ENCODE measurements around the gene SPATA31E1. TPM values are rescaled to one million over a fixed set of nuclear protein-coding genes. Genes with fewer than 3 reads are reported as not detected.
A peak's percentile ranks its signal among the peaks of the same experiment; 100 is the strongest.

SPATA31E1 gene
- total RNA-seq, 1 donor from 2014 or later = not detected

- TF ChIP-seq CTCF (IDR thresholded peaks at IDR 0.05) = no peak
- Histone ChIP-seq H3K4me1 (no peaks in the 10 kb centered on the region), H3K27ac (no peak overlapping the region), H3K27me3 (no peaks in the 10 kb centered on the region), H3K9me3 (no peaks in the 10 kb centered on the region), H3K4me3 (no peak overlapping the region), H3K36me3 (no peaks in the 10 kb centered on the region)
- no peak for ATAC-seq
- intact Hi-C loops (cut with DNase I) = no loop called here
- no peak for DNase-seq
Measured at GRCh38 chr9:87880683-87881082, 2.0 kb upstream of the SPATA31E1 start.

GRCh38 chr9:87883274-87883673 lies 597 bp downstream of the SPATA31E1 start:
- intact Hi-C loops (cut with DNase I) = no loop called here
- Histone ChIP-seq H3K9me3 (no peaks in the 10 kb centered on the region), H3K27ac (no peak overlapping the region), H3K27me3 (no peaks in the 10 kb centered on the region), H3K36me3 (no peaks in the 10 kb centered on the region), H3K4me1 (no peaks in the 10 kb centered on the region), H3K4me3 (no peak overlapping the region)
- no peak for TF ChIP-seq CTCF (IDR thresholded peaks at IDR 0.05)
- no peak for ATAC-seq
- no peak for DNase-seq

GRCh38 chr9:87883990-87884389 lies 1.3 kb downstream of the SPATA31E1 start:
- no peaks in the 10 kb centered on the region for H3K9me3 ChIP-seq
- no peaks in the 10 kb centered on the region for H3K27me3 ChIP-seq
- H3K27ac ChIP-seq = no peak overlapping the region
- peak; percentile 8 for TF ChIP-seq CTCF (IDR thresholded peaks at IDR 0.05)
- no peaks in the 10 kb centered on the region for H3K36me3 ChIP-seq
- DNase-seq (no peak), ATAC-seq (no peak)
- intact Hi-C loops (cut with DNase I) = no loop called here
- no peaks in the 10 kb centered on the region for H3K4me1 ChIP-seq
- no peak overlapping the region for H3K4me3 ChIP-seq

- Histone ChIP-seq H3K9me3 (no peaks in the 10 kb centered on the region), H3K4me3 (no peak overlapping the region), H3K27me3 (no peaks in the 10 kb centered on the region), H3K4me1 (no peaks in the 10 kb centered on the region), H3K27ac (no peak overlapping the region), H3K36me3 (no peaks in the 10 kb centered on the region)
- intact Hi-C loops (cut with DNase I) = no loop called here
- no peak for ATAC-seq
- no peak for DNase-seq
- no peak for TF ChIP-seq CTCF (IDR thresholded peaks at IDR 0.05)
Measured at GRCh38 chr9:87884578-87885459, 2.1 kb downstream of the SPATA31E1 start.

- ATAC-seq (no peak), DNase-seq (no peak)
- H3K36me3 ChIP-seq = no peaks in the 10 kb centered on the region
- no peaks in the 10 kb centered on the region for H3K27me3 ChIP-seq
- no peaks in the 10 kb centered on the region for H3K4me1 ChIP-seq
- no peaks in the 10 kb centered on the region for H3K9me3 ChIP-seq
- no peak for TF ChIP-seq CTCF (IDR thresholded peaks at IDR 0.05)
- intact Hi-C loops (cut with DNase I) = no loop called here
- H3K27ac ChIP-seq = no peak overlapping the region
- no peak overlapping the region for H3K4me3 ChIP-seq
Measured at GRCh38 chr9:87885484-87886189, 3.0 kb downstream of the SPATA31E1 start.

All from upper lobe of right lung (tissue), 1 donor.